Activated B cell treated with CpG ODN at 0.5 μM for 24 hours (primary cell): ENCODE results near the gene CTAG1B. TPM values are rescaled to one million over a fixed set of nuclear protein-coding genes. Genes with fewer than 3 reads are reported as not detected.
A peak's percentile ranks its signal among the peaks of the same experiment; 100 is the strongest.
"Not testable (repeated sequence)": the region's sequence is repeated elsewhere in the genome, so short reads cannot be mapped to it uniquely, and the experiment has no call there.

Experiments used
- ATAC-seq: fragments of 200-7000 bp; cut with Tn5 transposase; one replicate; pipeline ENCODE4 v1.10.0; 2021; ENCODE audit warnings: low read depth, mild to moderate bottlenecking, moderate library complexity
- CTCF ChIA-PET: fragments of 350-600 bp; sonication (Branson Sonifier 250); formaldehyde crosslinking; loops from one replicate; lab custom pipeline; 2021; ENCODE audit warnings: antibody characterized with exemption; lab: Charles Lee
- POLR2A ChIA-PET: fragments of 350-600 bp; sonication (Branson Sonifier 250); formaldehyde crosslinking; loops from one replicate; lab custom pipeline; 2021; ENCODE audit warnings: antibody characterized with exemption; lab: Charles Lee
- DNase-seq: peaks from one replicate; pipeline ENCODE4 v3.0.0; 2022
- H3K27ac Mint-ChIP-seq: one replicate; pipeline ENCODE4 v1.8.0; 2020; ENCODE audit warnings: mixed read lengths
- H3K27me3 Mint-ChIP-seq: one replicate; pipeline ENCODE4 v1.8.0; 2021; ENCODE audit warnings: mixed read lengths
- H3K36me3 Mint-ChIP-seq: one replicate; pipeline ENCODE4 v1.8.0; 2021; ENCODE audit warnings: low read depth, mixed read lengths
- H3K4me1 Mint-ChIP-seq: one replicate; pipeline ENCODE4 v1.8.0; 2021; ENCODE audit warnings: mixed read lengths
- H3K4me3 Mint-ChIP-seq: one replicate; pipeline ENCODE4 v1.8.0; 2020; ENCODE audit warnings: mild to moderate bottlenecking, mixed read lengths
- H3K9me3 Mint-ChIP-seq: one replicate; pipeline ENCODE4 v1.8.0; 2020; ENCODE audit warnings: mixed read lengths
- intact Hi-C: fragments of 100-400 bp; cut with micrococcal nuclease; formaldehyde crosslinking; loops from one replicate; pipeline ENCODE4 v1.15.1; 2024
- total RNA-seq: library from RNA; stranded (reverse); gene quantifications from 2 replicates; pipeline ENCODE4 v1.2.3, GENCODE V29; 2022

CTAG1B gene
- total RNA-seq, 1 donor from 2014 or later = not detected

DNA sequence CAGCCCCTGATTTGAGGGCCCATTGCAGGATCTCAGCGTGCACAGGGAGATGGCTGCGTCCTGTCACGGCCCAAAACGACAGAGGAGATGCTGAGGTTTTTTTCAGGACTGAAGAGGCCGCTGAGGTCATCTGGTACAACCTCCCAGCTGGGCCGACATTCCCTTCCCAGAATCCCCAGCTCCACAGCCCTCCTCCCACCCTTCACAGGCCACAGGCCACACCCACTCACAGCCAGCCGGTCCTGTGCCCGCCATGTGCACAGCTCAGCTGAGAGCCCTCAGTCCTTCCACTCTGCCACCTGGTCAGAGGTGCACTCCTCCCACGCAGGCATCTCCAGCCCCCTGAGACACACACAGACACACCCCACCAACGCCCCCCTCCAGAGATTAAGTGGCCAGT, 22.7 kb upstream of the CTAG1B start:
- DNase-seq, intact Hi-C loops, H3K4me3 Mint-ChIP-seq, ATAC-seq, H3K36me3 Mint-ChIP-seq, H3K9me3 Mint-ChIP-seq, H3K27ac Mint-ChIP-seq, CTCF ChIA-PET, POLR2A ChIA-PET, H3K27me3 Mint-ChIP-seq, H3K4me1 Mint-ChIP-seq: not testable (repeated sequence)

DNA sequence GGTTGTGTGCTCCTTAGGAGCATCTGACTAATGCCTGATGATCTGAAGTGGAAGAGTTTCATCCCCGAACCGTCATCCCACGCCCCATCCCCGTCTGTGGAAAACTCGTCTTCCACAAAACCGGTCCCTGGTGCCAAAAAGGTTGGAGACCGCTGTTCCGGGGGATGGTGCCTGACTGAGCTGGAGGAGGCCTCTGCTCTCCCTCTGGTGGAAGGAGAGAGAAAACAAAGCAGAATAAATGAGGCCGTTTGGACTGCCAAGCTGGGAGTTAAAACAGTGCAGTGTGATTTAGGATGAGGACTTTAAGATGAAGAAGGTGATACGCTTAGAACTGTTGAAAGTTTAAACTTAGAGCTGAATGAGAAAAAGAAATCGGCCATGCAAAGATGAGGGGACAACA, 14.6 kb upstream of the CTAG1B start:
- H3K27me3 Mint-ChIP-seq, POLR2A ChIA-PET, ATAC-seq, H3K4me1 Mint-ChIP-seq, H3K9me3 Mint-ChIP-seq, intact Hi-C loops, H3K4me3 Mint-ChIP-seq, DNase-seq, CTCF ChIA-PET, H3K27ac Mint-ChIP-seq, H3K36me3 Mint-ChIP-seq: not testable (repeated sequence)

DNA sequence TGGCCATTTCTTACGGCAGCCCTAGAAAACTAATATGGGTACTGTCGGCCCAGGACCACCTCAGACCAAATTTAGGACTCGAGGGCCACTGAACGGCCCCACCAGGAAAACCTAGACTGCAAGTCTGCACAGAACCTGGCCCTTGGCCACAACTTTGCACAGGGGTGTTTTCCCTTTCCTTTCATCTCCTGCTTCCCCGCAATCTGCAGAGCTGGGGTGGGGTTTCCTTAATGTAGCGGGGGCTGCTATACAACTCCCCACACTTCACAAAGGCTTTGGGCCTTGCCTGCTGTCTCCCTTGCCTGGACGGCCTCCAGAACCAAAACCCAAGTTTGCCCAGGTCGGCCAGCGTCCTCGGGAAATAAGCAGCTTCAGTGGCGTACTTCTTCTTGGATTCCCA, 11.9 kb upstream of the CTAG1B start:
- POLR2A ChIA-PET, DNase-seq, H3K27ac Mint-ChIP-seq, H3K4me1 Mint-ChIP-seq, ATAC-seq, H3K4me3 Mint-ChIP-seq, CTCF ChIA-PET, H3K36me3 Mint-ChIP-seq, intact Hi-C loops, H3K9me3 Mint-ChIP-seq, H3K27me3 Mint-ChIP-seq: not testable (repeated sequence)

DNA sequence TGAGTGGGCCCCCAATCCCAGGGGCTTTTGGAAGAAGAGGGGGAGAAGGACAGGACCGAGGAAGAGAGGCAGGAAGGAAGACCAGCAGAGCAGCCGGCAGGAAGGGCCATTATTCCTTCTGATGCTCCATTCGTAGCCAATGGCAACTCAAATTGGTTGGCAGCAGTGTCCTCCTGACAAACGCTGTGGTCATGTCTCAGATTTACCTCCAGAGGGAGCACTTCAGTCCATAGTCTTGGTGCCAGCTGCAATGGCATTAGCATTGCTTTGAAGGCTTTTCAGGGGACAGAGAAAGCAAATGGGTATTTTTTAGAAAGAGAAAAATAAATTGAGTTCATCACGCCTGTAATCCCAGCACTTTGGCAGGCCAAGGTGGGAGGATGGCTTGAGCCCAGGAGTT, 9.9 kb upstream of the CTAG1B start:
- DNase-seq, POLR2A ChIA-PET, H3K27me3 Mint-ChIP-seq, CTCF ChIA-PET, H3K36me3 Mint-ChIP-seq, H3K4me1 Mint-ChIP-seq, H3K9me3 Mint-ChIP-seq, intact Hi-C loops, H3K27ac Mint-ChIP-seq, H3K4me3 Mint-ChIP-seq: not testable (repeated sequence)
- peak; percentile 52 for ATAC-seq

DNA sequence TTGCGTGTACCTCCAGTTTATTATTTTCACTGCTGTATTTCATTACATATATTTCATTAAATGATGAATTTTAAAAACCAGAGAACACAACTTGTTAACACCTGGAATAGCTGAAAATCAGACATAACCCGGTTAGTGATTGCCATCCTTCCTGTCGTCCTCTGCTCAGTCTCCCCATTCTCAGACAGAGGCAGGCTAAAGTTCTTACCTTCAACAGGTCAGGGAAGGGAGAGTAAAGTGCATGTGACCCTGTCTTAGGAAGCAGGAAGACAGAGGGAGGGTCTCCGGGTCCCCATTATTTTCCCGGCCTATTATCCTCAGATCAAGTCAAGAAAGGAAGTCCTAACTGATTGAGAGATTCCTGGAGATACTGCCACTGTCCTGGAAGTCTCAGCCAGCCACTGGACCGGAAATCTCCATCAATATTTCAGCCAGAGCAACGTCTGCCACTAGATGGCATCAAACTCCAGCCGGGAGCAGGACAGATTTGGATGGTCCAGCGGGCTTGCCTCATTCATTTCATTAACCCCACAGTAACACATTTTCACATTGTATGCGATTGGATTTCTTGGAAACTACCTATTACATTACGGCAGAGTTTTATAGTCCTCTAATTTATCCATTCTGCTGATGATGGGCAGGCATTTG, 1.8 kb upstream of the CTAG1B start:
- H3K9me3 Mint-ChIP-seq, intact Hi-C loops, H3K4me3 Mint-ChIP-seq, POLR2A ChIA-PET, H3K36me3 Mint-ChIP-seq, H3K4me1 Mint-ChIP-seq, CTCF ChIA-PET, DNase-seq, H3K27me3 Mint-ChIP-seq, H3K27ac Mint-ChIP-seq: not testable (repeated sequence)
- ATAC-seq = peak; percentile 37

DNA sequence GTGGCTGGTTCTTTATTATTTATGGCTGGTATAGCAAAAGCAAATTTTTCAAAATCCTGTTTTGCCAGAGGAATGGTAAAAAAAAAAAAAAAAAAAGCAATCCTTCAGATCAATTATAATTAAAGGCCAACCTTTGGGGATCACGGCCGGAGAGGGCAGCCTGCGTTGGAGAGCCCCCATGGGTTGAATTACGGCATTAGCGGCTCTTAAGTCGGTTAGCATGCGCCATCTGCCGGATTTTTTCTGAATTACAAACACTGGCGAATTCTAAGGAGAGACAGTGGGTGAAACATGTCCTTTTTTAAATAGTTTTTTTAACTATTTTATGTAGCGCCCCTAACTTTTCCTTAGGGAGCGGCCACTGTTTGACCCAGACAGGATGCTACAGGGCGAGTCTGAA, 5.5 kb downstream of the CTAG1B start:
- H3K27ac Mint-ChIP-seq, H3K9me3 Mint-ChIP-seq, H3K4me1 Mint-ChIP-seq, intact Hi-C loops, H3K36me3 Mint-ChIP-seq, DNase-seq, CTCF ChIA-PET, POLR2A ChIA-PET, ATAC-seq, H3K4me3 Mint-ChIP-seq, H3K27me3 Mint-ChIP-seq: not testable (repeated sequence)

DNA sequence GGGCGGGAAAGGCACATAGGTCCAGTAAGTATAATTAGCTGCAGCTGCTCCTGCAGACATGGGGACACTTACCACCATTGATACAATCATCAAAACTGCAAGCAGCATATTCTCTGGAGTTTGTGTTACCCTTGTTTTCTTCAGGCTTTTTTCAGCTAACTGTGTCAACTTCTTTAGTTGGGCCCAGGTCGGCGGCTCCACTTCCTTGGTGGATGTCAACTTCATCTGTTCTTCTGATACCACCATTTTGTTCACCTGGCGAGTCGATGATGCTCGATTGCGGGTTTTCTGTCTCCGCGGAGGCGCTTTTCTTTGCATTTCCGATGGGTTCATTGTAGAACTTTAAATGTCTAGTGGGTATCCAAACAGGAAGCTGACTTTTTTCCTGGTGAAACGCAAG, 7.9 kb downstream of the CTAG1B start:
- H3K4me3 Mint-ChIP-seq, H3K36me3 Mint-ChIP-seq, CTCF ChIA-PET, H3K9me3 Mint-ChIP-seq, H3K27me3 Mint-ChIP-seq, ATAC-seq, DNase-seq, H3K27ac Mint-ChIP-seq, intact Hi-C loops, POLR2A ChIA-PET, H3K4me1 Mint-ChIP-seq: not testable (repeated sequence)

DNA sequence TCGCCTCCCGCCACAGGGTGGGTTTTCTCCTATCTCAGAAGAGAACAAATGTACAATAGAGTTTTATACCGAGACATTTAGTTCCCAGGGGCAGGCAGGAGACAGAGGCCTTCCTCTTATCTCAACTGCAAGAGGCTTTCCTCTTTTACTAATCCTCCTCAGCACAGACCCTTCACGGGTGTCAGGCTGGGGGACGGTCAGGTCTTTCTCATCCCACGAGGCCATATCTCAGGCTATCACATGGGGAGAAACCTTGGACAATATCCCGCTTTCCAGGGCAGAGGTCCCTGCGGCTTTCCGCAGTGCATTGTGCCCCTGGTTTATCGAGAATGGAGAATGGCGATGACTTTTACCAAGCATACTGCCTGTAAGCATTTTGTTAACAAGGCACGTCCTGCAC, 10.3 kb downstream of the CTAG1B start:
- H3K27ac Mint-ChIP-seq, H3K4me3 Mint-ChIP-seq, H3K36me3 Mint-ChIP-seq, intact Hi-C loops, CTCF ChIA-PET, ATAC-seq, DNase-seq, POLR2A ChIA-PET, H3K4me1 Mint-ChIP-seq, H3K27me3 Mint-ChIP-seq, H3K9me3 Mint-ChIP-seq: not testable (repeated sequence)

DNA sequence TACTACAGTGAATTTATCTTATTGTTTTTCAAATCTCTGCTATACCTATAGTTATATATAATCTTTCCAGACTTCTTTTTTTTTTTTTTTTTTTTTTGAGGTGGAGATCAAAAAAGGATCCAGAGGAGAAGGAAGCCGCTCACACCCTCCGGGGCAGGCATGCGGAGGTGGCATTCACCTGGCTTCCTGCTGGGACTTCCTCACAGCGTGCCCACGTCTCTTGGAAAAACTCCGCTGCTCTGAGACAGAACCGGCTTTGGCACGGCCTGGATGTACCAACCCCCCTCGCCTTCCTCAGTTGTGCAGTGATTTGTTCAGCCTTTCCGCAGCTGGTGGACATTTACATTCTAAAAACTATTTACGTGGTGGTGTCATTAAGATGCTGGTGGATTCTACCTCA, 11.1 kb downstream of the CTAG1B start:
- H3K36me3 Mint-ChIP-seq, H3K27ac Mint-ChIP-seq, CTCF ChIA-PET, H3K4me3 Mint-ChIP-seq, ATAC-seq, intact Hi-C loops, H3K27me3 Mint-ChIP-seq, DNase-seq, POLR2A ChIA-PET, H3K4me1 Mint-ChIP-seq, H3K9me3 Mint-ChIP-seq: not testable (repeated sequence)
